Hindlimb muscle (tissue), 1 donor: ENCODE measurements around the gene GRID1. TPM values are rescaled to one million over a fixed set of nuclear protein-coding genes. Genes with fewer than 3 reads are reported as not detected.
"Not testable (repeated sequence)": the region's sequence is repeated elsewhere in the genome, so short reads cannot be mapped to it uniquely, and the experiment has no call there.

Source experiments
- DNase-seq: peaks from one replicate; pipeline ENCODE4 v3.0.0-alpha.2; 2013
- polyA plus RNA-seq: library from polyadenylated mRNA; unstranded; fragments of 120-200 nt; gene quantifications from one replicate; pipeline ENCODE4 v1.2.1, GENCODE V29; 2013; ENCODE audit not compliant: insufficient read length

Gene GRID1
- polyA plus RNA-seq, 1 donor, result 3.0 TPM

DNA sequence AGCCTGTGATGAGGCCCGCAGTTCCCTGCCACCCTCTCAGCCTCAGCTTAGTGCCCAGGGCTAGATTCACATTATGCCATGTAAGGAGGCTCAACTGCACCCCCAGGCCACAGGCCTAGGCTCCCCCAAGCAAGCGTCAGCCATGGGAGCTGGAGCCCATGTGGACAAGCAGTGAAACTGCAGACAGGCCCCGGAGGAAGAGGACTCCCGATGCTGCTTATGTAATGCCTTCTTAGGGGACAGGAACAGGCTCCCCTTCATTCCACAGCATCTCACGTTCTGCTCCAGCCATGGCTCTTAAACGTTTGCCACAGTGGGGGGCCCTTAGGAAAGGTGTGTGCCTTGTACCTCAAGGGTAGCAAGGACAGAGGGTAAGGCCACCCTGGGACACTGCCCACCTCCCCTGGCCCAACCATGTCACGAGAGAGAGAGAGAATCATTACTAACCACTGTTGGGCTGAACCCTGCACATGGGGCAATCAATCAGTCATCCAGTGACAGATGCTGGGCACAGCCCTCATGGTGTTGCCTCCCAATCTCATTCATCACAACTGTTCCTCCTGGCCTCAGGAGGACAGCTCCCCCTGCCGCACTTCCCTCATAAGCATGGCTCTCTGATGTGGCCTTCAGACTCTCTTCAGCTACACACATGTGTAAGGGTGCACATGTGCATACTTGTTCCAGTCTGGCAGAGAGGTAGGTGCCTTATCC, 263.0 kb downstream of the GRID1 start:
- DNase-seq, result no peak

DNA sequence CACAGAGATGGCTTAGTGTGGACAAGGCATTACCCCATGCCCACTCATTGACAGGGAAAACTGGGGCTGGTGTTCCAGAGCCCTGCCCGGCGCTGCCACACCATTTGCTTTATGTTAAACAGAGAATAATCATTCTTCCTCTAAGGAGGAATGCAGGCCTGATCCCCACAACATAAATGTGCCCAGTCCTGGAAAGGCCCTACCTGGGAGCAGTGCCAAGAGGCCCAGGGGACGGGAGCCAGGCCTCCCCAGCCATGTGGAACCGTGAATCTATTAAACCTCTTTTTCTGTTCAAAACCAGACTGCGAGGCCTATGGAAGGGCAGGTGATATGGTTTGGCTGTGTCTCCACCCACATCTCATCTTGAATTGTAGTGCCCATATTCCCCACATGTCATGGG, 264.1 kb downstream of the GRID1 start:
- DNase-seq, result no peak

DNA sequence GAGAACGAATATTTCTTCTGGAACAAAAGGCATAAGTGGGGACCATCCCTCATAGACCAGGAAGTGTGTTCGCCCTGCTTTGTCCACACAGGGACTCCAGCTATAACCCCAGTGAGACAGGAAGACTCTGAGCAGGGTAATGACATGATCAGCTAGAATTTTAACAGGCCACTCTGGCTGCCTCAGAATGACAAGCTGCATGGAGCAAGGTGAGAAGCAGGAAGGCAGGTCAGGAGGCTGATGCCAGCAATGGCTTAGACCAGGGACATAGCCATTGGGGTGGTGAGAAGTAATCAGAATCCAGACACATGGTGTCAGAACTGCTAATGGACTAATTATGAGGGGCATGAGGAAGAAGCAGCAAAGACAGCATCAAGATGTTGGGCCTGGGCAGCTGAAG, 264.6 kb downstream of the GRID1 start:
- DNase-seq, result no peak

DNA sequence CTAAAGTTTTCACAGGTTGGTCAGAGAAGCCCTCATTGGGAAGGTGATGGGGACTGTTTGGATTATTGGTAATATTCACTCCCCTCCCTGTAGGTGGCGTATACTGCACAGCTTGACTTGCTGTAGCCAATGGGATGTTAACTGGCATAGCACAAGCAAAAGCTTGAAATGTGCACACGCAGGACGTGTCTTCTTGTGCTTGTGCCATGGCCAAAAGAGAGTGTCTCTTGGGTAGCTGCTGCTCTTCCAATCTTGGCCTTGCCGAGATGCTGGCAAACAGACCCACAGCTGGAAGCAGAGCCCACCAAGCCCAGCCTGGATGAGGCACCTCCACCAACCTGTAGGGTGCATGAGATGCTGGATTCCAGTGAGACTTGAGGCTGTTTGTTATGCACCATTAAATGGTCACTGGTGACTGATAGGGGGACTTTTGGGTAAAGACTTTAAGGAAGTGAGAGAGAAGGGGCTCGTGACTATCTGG, 266.0 kb downstream of the GRID1 start:
- DNase-seq, result no peak

DNA sequence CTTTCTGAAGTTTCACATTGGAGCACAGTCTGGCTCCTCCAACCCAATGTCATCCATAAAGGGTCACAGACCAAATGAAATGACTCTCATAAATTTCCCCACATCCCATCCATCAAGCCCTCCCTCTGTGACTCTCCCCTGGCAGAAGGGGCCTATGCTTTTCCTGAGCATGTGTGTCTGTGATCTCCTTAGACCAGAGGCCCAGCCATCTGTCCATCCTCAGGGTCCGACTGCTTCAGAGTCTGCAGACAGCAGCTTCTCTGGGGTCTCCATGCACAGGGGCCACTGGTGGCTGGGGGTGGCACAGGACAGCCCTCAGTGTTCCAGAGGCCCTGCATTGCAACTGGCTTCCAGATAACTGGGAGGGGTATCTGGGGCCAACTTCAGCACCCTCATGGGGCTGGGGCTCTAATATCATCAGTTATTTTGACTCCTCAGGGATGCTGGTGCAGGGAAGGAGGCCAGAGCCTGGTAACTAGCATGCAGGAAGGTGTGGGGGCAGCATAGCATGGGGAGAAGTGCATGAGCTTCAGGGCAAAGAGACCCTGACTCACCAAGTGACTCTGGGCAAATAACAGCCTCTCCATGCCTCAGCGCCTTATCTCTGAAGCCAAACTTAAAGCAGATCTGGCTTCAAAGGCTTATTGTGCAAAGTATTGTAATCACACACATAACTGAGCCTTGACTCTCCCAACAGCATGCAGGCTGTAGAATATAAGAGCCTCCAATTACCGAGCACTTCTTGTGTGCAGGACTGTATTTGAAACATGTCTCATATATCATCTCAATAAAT, 266.9 kb downstream of the GRID1 start:
- DNase-seq, result no peak

DNA sequence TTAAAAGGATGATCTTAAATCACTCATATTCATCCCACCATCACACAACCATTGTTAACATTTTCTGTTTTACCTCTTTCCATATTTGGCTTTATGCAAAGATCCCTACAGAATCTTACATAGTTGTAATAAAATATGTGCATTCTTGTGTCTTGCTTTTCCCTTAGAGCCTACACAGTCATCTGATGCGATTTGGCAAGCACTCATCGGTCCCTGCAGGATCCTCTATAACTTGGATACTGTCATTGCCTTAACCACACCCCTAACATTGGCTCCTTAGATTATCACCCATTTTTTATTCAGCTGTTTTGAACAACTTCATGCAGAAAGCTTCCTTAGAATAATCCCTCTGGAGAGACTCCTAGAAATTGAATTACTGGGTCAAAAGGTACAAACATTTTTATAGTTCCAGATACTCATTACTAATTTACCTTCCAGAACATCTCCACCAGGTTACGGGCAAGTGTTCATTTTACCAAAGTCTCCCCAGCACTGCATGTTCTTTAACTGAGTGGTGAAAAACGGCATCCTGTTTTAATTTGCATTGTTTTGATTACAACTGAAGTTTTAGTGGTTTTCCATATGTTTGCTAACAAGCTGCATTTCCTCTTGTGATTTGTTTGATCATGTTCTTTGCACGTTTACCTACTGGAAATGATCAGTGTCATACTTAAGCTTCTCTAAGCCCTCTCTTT, 268.3 kb downstream of the GRID1 start:
- no peak for DNase-seq

DNA sequence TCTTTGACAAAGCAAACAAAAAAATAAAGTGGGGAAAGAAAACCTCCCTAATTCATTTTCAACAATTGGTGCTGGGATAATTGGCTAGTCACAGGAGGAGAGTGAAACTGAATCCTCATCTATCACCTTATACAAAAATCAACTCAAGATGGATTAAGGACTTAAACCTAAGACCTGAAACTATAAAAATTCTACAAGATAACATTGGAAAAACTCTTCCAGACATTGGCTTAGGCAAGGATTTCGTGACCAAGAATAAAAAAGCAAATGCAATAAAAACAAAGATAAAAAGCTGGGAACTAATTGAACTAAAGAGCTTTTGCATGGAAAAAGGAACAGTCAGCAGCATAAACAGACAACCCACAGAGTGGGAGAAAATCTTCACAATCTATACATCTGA, 271.5 kb downstream of the GRID1 start:
- DNase-seq, result not testable (repeated sequence)

DNA sequence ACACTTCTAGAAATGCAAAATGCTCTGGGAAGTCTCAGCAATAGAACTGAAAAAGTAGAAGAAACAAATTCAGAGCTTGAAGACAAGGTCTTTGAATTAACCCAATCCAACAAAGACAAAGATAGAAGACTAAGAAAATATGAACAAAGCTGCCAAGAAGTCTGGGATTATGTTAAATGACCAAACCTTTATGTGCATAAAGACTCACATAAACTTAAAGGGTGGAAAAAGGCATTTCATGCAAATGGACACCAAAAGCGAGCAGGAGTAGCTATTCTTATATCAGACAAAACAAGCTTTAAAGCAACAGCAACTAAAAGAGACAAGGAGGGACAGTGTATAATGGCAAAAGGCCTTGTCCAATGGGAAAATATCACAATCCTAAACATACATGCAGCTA, 274.3 kb downstream of the GRID1 start:
- DNase-seq, result not testable (repeated sequence)

DNA sequence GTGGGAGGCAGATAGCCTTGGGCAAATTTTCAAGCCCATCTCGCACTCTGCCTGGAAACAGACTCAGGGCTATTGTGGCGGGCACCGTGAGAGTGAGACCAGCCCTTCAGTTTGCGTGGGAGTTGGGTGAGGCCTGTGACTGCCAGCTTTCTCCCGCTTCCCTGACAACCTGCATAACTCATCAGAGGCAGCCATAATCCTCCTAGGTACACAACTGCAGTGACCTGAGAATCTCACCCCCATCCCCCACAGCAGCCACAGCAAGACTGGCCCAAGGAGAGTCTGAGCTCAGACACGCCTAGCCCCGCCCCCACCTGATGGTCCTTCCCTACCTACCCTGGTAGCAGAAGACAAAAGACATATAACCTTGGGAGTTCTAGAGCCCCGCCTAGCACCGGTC, 275.4 kb downstream of the GRID1 start:
- no peak for DNase-seq

DNA sequence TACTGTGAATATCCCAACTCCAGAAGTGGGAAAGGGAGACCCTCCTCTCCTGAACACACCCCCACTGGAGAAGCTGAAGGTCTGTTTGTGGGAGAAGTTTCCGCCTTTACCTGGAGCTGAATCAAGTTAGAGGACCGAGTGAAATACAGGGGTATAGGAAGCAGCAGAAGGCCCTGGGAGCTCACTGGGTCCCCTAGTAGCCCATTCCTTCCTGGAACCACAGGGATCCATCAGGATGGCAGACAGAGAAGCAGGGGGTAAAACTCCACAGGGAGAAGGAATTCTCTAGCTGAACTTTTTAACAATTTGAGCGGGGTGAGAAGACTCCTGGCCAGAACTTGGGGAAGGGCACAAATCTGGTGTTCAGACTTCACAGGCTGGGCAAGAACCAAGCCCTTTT, 275.8 kb downstream of the GRID1 start:
- DNase-seq, result no peak

DNA sequence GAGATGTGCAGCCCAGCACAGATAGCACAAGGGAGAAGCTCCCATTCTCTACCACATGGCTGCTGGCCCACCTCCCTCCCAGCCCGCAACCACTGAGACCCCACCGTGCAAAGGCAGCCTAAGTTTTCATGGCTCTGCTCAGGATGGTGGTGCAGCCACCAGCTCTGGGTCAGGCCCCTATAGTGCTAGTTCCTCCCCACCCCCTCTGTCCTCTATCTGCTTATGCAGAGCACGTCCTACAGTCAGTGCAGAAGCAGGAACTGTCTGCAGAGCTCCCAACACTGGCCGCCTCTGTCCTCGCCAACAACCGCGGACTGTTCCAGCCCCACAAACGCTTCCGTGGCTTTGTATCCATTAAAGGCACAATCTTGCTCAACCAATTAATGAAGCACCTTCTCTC, 278.9 kb downstream of the GRID1 start:
- DNase-seq, result no peak

DNA sequence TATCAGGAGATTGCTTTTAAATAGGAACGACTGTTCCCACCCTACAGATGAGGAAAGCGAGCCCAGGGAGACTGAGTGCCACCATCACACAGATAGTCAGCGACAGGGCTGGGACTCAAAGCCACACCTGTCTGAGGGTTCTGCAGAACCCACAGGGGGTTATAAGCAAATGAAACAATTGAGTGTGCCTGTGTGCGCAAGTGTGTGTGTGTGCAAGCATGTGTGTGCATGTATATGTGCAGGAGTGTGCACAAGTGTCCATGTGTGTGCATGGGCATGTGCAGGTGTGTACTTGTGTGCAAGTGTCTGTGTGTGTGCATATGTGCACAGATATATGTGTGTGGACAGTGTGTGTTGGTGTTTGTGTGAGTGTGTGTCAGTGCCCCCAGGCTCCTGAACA, 280.2 kb downstream of the GRID1 start:
- no peak for DNase-seq

DNA sequence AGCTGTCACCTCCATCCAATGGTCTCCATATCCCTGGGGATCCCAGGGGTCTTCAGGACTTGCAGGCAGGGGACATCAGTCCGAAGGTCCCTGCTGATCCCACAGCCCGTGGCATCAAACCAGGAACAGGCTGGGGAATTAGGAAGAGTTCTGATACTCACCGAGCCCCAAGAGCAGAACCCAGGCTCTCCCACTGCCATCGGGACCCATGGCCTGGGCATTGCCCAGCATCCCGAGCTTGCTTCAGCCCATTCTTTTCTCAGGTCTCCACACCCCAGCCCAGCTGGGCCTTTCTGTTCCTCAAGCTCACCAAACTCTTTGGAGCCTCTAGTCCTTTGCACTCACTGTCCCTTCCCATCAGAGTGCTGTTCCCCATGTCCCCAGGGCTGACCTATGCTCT, 280.9 kb downstream of the GRID1 start:
- no peak for DNase-seq

DNA sequence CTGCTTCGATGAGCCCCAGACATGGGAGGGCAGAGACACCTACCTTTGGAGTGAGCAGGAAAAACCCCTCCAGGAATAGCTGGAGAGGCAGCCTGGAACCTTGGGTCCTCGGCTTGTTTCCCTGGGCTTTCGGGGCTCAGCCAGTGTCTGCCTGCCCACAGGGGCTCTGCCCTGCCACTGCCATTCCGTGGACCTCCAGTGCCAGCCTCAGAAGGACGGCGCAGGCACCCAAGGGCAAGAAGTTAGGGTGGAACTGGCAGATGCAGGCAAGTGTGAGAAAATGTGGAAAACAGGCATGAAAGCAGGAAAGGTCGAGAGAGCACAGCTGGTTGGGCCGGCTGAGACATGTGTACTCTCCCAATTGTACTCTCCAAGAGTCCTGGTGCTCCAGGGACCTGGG, 281.5 kb downstream of the GRID1 start:
- DNase-seq, result no peak

DNA sequence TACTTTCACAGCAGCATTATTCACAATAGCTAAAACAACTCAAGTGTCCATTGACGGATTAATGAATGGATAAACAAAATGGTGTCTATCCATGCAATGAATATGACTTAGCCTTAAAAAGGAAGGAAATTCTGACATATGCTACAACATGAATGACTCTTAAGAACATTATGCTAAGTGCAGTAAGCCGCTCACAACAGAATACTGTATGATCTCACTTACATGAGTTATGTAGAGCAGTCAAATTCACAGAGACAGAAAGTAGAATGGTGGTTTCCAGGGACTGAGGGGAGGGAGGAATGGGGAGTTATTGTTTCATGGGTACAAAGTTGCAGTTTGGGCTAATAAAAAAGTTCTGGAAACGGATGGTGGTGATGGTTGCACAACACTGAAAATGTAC, 282.0 kb downstream of the GRID1 start:
- no peak for DNase-seq

DNA sequence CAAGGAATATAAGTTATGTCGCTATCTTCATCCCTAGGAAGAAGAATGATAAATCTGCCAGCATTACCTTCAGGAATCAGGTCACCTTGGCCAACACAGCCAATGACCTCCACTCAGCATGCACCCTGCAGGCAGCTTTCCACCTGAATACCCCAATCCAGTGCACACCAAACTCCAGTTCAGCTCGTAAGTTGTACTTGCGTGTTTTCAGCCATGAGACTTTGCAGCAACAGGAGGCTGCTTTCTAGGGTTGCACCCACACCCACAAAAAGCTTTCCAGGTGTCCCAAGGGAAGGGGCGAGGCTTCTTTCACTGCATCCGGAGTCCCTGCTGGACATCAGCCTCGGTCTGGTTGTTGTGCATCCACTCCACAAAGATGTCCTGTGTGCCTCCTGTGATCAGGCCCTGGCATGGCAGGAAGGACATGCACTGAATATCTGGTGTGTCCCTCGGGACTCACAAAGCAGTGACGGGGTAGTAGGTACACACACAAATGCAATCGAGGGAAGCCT, 282.9 kb downstream of the GRID1 start:
- DNase-seq, result no peak

DNA sequence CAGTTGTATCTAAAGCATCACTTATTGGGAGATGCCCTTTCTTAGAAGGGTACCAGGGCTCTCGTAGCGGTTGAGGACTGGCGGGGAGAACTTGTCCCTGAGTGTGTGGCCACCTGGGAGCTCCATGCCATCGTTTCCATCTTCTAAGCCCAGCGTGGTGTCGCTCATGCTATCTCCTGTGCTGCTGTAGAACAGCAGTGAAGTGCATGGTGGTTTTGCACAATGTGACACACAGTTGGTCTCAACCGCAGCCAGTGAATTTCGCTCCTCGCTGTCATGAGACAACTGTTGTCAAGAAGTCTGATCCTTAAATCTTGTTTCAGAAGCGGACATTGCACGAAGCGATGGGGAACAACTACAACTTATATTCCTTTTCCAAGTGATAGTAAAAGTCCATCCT, 283.4 kb downstream of the GRID1 start:
- DNase-seq, result no peak

DNA sequence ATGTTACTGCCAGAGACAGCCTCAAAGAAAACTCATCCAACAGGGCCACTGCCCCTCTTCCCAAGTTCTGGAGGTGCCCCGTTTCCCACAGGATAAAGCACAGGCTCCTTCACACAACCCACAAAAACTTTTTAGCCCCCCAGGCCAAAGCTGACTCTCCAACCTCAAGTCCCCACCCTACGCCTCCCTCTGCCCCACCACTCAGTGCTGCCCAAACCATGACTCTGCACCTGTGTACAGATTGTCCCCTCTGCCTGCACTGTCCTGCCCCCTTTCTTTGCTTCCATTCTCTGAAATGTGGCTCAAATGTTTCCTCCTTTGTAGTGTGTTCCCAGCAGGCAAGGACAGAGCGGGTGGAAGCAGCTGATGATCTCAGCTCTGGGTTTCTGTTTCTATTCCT, 284.0 kb downstream of the GRID1 start:
- DNase-seq, result no peak

DNA sequence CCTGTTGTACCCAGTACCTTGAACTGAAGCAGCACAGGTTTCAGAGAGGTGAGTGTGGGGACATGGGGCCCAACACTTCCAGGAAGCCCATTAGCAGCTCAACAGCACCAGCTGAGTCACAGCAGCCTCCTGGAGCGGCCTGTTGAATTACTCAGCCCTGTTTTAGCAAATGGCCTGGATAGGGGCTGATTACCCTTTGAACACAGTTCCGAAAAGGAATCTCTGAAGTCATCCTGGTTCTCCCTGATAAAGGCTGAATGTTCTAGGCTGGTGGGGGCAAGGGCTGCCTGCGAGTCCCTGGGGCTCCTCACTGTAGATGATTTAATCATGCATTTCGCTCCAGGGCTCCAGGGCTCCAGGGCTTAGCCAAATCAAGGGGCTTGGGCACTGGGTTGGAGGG, 287.5 kb downstream of the GRID1 start:
- no peak for DNase-seq

DNA sequence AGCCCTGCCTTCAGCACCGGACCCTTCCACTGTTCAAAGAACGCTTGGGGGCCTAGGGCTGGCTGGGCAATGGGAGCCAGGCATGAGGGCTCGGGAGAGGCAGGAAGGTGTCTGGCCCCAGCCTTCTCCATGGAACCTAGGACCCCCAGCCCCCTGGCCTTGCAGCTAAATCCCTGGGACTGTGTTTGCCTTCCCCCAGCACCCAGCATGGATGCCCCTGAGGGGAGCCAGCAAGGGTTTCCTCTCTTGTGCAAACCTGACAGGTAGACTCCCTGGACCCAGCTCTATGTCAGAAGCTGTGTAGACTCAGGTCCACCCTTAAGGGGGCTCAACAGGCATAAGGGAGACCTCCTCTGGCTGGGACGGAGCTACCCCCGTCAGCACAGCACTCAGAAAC, 288.0 kb downstream of the GRID1 start:
- no peak for DNase-seq

DNA sequence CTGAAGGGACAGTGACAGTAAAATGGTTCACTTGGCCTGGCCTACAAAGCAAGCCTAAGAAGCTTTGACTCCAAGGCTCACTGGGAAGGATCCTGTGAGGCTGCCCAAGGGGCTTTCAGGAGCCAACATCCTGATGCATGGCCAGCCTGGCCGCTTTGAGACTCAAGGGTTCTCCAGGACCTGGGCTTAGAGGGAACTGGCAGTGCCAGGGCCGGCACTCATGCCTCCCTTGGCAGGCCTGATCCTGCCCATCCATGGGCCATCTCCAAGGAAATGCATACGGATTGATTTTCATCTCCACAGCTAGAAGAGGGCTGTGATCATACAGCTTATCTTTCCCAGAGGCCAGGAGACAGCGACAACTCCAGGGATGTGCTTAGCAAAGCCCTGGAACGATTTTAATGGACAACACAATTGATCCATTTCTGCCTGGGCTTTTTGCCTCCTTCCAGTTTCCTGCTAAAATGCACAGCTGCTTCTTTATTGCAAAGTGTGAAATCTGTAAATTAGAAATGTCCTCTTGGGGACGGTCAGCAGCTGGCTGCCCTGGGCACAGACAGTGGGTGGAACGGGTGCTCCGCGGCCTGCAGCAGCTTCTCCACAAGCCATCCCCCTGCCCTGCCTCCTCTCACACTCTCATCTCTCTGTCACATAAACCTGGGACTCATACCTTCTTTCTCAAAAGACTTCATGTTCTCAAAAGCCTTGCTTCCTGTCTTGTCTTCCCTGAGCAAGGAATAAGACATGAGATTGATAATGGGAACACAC, 288.5 kb downstream of the GRID1 start:
- DNase-seq, result peak; percentile 9

DNA sequence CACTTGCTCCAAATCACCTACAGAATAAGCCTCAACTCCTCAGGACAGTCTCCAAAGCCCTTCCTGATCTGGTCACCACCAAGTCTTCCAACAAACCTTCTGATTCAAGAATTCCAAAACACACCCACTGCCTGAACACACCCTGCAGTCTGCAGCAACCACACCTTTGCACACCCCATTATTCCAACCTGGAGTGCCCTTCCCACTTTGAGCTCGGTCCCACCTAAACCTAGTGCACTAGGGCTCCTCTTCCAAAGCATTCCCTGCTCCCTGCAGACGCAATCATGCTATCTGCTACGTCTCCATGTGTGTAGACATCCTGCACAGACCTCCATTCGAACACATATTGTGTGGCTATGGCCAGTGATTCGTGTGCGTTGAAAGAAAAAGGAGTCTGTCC, 289.3 kb downstream of the GRID1 start:
- DNase-seq, result no peak

DNA sequence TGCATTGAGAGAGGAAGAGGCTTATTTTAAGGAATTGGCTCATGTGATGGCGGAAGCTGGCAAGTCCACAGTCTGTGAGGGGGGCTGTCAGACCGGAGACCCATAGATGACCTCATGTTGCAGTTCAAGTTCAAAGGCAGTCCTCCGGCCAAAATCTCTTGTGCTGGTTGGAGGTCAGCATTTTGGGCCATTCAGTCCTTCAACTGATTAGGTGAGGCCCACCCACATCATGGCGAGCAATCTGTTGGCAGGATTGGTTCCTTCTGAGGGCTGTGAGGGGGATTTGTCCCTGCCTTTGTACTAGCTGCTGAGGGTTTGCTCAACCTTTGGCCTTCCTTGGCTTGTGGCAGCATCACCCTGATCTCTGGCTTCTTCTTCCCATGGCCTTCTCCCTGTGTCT, 290.1 kb downstream of the GRID1 start:
- DNase-seq, result not testable (repeated sequence)
